Activated CD8-positive, alpha-beta memory T cell treated with anti-CD3 and anti-CD28 coated beads for 48 hours (primary cell): ENCODE data around the gene AP2B1.
"Not testable (repeated sequence)": the region's sequence is repeated elsewhere in the genome, so short reads cannot be mapped to it uniquely, and the experiment has no call there.

Experiments
- DNase-seq, 3 experiments: peaks; one replicate each; pipeline ENCODE4 v3.0.0-alpha.2; 2020; ENCODE audit warnings: low read depth in 2 of 3, low spot score in 2 of 3

Gene AP2B1

GRCh38 chr17:35745749-35746320, 158.7 kb downstream of the AP2B1 start:
- DNase-seq, result no peak

- peak; percentile 49 to 66 (median 64) for DNase-seq
Measured at GRCh38 chr17:35747540-35748017, 160.5 kb downstream of the AP2B1 start.

- DNase-seq, result no peak
Measured at GRCh38 chr17:35748341-35748841, 161.3 kb downstream of the AP2B1 start.

GRCh38 chr17:35748979-35749378, 161.9 kb downstream of the AP2B1 start:
- DNase-seq, result no peak

GRCh38 chr17:35749560-35750412, 162.7 kb downstream of the AP2B1 start:
- DNase-seq, result no peak

- DNase-seq, result no peak
Measured at GRCh38 chr17:35750526-35751395, 163.6 kb downstream of the AP2B1 start.

- not testable (repeated sequence) for DNase-seq
Measured at GRCh38 chr17:35751541-35751940, 164.4 kb downstream of the AP2B1 start.

GRCh38 chr17:35752471-35752870, 165.3 kb downstream of the AP2B1 start:
- no peak for DNase-seq

- DNase-seq, result no peak
Measured at GRCh38 chr17:35752945-35753764, 166.0 kb downstream of the AP2B1 start, which contains the start of gene GAS2L2. Gene GAS2L2, minus strand, starts transcription at chr17:35753239. Its CDS starts 389 bp downstream, at chr17:35752850.

GRCh38 chr17:35757243-35757642, 170.1 kb downstream of the AP2B1 start:
- DNase-seq, result no peak

GRCh38 chr17:35760587-35760986, 173.5 kb downstream of the AP2B1 start, which contains the start of gene C17orf50:
Gene C17orf50, plus strand, starts transcription at chr17:35760887. Its CDS starts 55 bp downstream, at chr17:35760942.
- no peak for DNase-seq

GRCh38 chr17:35761601-35762000, 174.5 kb downstream of the AP2B1 start:
- DNase-seq, result no peak

- DNase-seq, result no peak
Measured at GRCh38 chr17:35763767-35764122, 176.6 kb downstream of the AP2B1 start.

GRCh38 chr17:35764123-35764991, 177.2 kb downstream of the AP2B1 start:
- DNase-seq, result peak; percentile 75 to 88 (median 84)

- no peak for DNase-seq
Measured at GRCh38 chr17:35765086-35765710, 178.1 kb downstream of the AP2B1 start.

GRCh38 chr17:35765756-35766488, 178.8 kb downstream of the AP2B1 start:
- no peak for DNase-seq

- DNase-seq, result no peak
Measured at GRCh38 chr17:35766489-35766877, 179.4 kb downstream of the AP2B1 start.

- no peak for DNase-seq
Measured at GRCh38 chr17:35766903-35767510, 179.9 kb downstream of the AP2B1 start.
